ENCODE data around the gene CCDC88C. TPM values are rescaled to one million over a fixed set of nuclear protein-coding genes. Genes with fewer than 3 reads are reported as not detected.

CCDC88C gene
- total RNA-seq, 1 experiment from 2014 or later = 19.7 TPM

GRCh38 chr14:91250912-91251311 is 166.7 kb downstream of the CCDC88C start:
- H3K9ac ChIP-seq (ENCODE audit: low read length) = no peak overlapping the region
- intact Hi-C loops (cut with micrococcal nuclease) = loop anchor here (1.0 kb wide), 1 partner anchor 22 kb away; no protein-coding TSS in a partner anchor
- H4K20me1 ChIP-seq (ENCODE audit: low read length) = no peaks in the 10 kb centered on the region
- H2AFZ ChIP-seq (ENCODE audit: low read length) = no peak overlapping the region
- H3K36me3 ChIP-seq (ENCODE audit: low read depth, low read length) = no peaks in the 10 kb centered on the region
- H3K27ac ChIP-seq (ENCODE audit: low read length) = no peak overlapping the region
- ATAC-seq = no peak
- H3K79me2 ChIP-seq (ENCODE audit: low read length) = no peaks in the 10 kb centered on the region
- CTCF ChIA-PET = no interaction called here
- TF ChIP-seq EZH2 (IDR thresholded peaks at IDR 0.05; ENCODE audit: low read length, unreplicated experiment) (no peak), CTCF (conservative IDR thresholded peaks at IDR 0.05; ENCODE audit: low read depth, low read length) (no peak), EZH2phosphoT487 (IDR thresholded peaks at IDR 0.05; ENCODE audit: borderline replicate concordance, low read length) (no peak)
- no peak overlapping the region for H3K4me2 ChIP-seq (ENCODE audit: low read length)
- no peaks in the 10 kb centered on the region for H3K27me3 ChIP-seq (ENCODE audit: low read length)
- POLR2A ChIA-PET (ENCODE audit: unreplicated experiment) = no interaction called here
- BruUV-seq (replicated peaks) = no TSS peak
- no peak overlapping the region for H3K4me3 ChIP-seq (ENCODE audit: low read length)
- peaks cover 19% of the 10 kb centered on the region for H3K4me1 ChIP-seq (ENCODE audit: insufficient read depth, low read length)
- no peaks in the 10 kb centered on the region for H3K9me3 ChIP-seq (ENCODE audit: low read length)
- DNase-seq = no peak
- no peaks in the 10 kb centered on the region for H3F3A ChIP-seq (ENCODE audit: low read length, unreplicated experiment)
- no peaks in the 10 kb centered on the region for H3K9me2 ChIP-seq (replicated peaks; ENCODE audit: low read length)

GRCh38 chr14:91249841-91250616 is 167.6 kb downstream of the CCDC88C start:
- Histone ChIP-seq H3K4me3 (ENCODE audit: low read length) (no peak overlapping the region), H3K27me3 (ENCODE audit: low read length) (no peaks in the 10 kb centered on the region), H3F3A (ENCODE audit: low read length, unreplicated experiment) (no peaks in the 10 kb centered on the region), H3K79me2 (ENCODE audit: low read length) (no peaks in the 10 kb centered on the region), H3K4me2 (ENCODE audit: low read length) (peak overlapping the region; percentile 24; the same call in 1 of the 2 replicates), H3K36me3 (ENCODE audit: low read depth, low read length) (no peaks in the 10 kb centered on the region), H3K4me1 (ENCODE audit: insufficient read depth, low read length) (peaks cover 19% of the 10 kb centered on the region), H3K9me2 (replicated peaks; ENCODE audit: low read length) (no peaks in the 10 kb centered on the region), H4K20me1 (ENCODE audit: low read length) (no peaks in the 10 kb centered on the region), H3K9me3 (ENCODE audit: low read length) (no peaks in the 10 kb centered on the region), H2AFZ (ENCODE audit: low read length) (no peak overlapping the region), H3K9ac (ENCODE audit: low read length) (no peak overlapping the region), H3K27ac (ENCODE audit: low read length) (0 out of 2 replicates have a peak overlapping the region, but pooled peaks have one; percentile 19)
- BruUV-seq (replicated peaks) = no TSS peak
- ATAC-seq = peak; percentile 71
- TF ChIP-seq EZH2phosphoT487 (IDR thresholded peaks at IDR 0.05; ENCODE audit: borderline replicate concordance, low read length) = no peak
- TF ChIP-seq CTCF (conservative IDR thresholded peaks at IDR 0.05; ENCODE audit: low read depth, low read length) = no peak
- no peak for TF ChIP-seq EZH2 (IDR thresholded peaks at IDR 0.05; ENCODE audit: low read length, unreplicated experiment)
- ChIA-PET CTCF (no interaction called here), POLR2A (ENCODE audit: unreplicated experiment) (no interaction called here)
- DNase-seq = peak; percentile 75
- intact Hi-C loops (cut with micrococcal nuclease) = loop anchor here (1.0 kb wide), 1 partner anchor 21 kb away; no protein-coding TSS in a partner anchor

Measured in PC-3 (cell line).